ENCODE results near the gene OXCT1. TPM values are rescaled to one million over a fixed set of nuclear protein-coding genes. Genes with fewer than 3 reads are reported as not detected.

OXCT1 gene
- total RNA-seq, 1 experiment from 2014 or later: 42.7 TPM

- Histone ChIP-seq H3K27ac (peak overlapping the region; percentile 92), H3K9me3 (replicated peaks) (no peaks in the 10 kb centered on the region), H3K4me1 (replicated peaks) (peaks cover 35% of the 10 kb centered on the region), H3K36me3 (peaks cover 13% of the 10 kb centered on the region; the same call in 1 of the 2 replicates), H3K4me3 (no peak overlapping the region), H3K27me3 (replicated peaks) (no peaks in the 10 kb centered on the region)
- DNase-seq (ENCODE audit: low read depth in 1 of 2, low spot score in 2 of 2): no peak
Measured at GRCh38 chr5:41795125-41795524, 75.1 kb downstream of the OXCT1 start.

- Histone ChIP-seq H3K27ac (peak overlapping the region; percentile 92), H3K27me3 (replicated peaks) (no peaks in the 10 kb centered on the region), H3K9me3 (replicated peaks) (no peaks in the 10 kb centered on the region), H3K36me3 (peaks cover 13% of the 10 kb centered on the region; the same call in 1 of the 2 replicates), H3K4me3 (no peak overlapping the region), H3K4me1 (replicated peaks) (peaks cover 38% of the 10 kb centered on the region)
- peak; percentile 76 to 84 for DNase-seq (ENCODE audit: low read depth in 1 of 2, low spot score in 2 of 2)
Measured at GRCh38 chr5:41794471-41794870, 75.8 kb downstream of the OXCT1 start.

GRCh38 chr5:41793141-41793770 is 77.0 kb downstream of the OXCT1 start:
- H3K36me3 ChIP-seq: peaks cover 13% of the 10 kb centered on the region; the same call in 1 of the 2 replicates
- peaks cover 49% of the 10 kb centered on the region for H3K4me1 ChIP-seq (replicated peaks)
- peak overlapping the region; percentile 92 for H3K27ac ChIP-seq
- H3K9me3 ChIP-seq (replicated peaks): no peaks in the 10 kb centered on the region
- DNase-seq (ENCODE audit: low read depth in 1 of 2, low spot score in 2 of 2): peak in 1 of 2 experiments; percentile 72
- H3K27me3 ChIP-seq (replicated peaks): no peaks in the 10 kb centered on the region
- H3K4me3 ChIP-seq: no peak overlapping the region

- Histone ChIP-seq H3K4me3 (no peak overlapping the region), H3K36me3 (peaks cover 6% of the 10 kb centered on the region; the same call in 1 of the 2 replicates), H3K27ac (no peak overlapping the region), H3K27me3 (replicated peaks) (no peaks in the 10 kb centered on the region), H3K4me1 (replicated peaks) (peaks cover 51% of the 10 kb centered on the region), H3K9me3 (replicated peaks) (no peaks in the 10 kb centered on the region)
- DNase-seq (ENCODE audit: low read depth in 1 of 2, low spot score in 2 of 2): no peak
Measured at GRCh38 chr5:41790038-41790776, 80.0 kb downstream of the OXCT1 start.

DNA sequence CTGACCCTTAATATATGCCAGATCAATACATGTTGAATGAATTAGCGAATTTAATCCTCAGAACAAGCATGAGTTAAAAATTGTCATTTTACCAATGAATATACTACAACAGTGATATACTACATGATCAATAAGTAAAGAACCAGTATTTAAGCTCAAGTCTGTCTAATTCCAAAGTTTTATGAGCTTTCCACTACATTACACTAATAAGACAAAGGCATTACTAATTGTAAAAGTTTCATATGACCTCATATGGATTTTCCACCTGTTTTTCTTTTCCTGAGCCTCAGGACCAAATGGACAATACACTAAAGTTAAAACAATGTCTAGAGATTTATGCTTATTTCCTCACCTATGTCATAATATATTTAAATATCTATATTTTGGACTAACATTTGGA is 80.8 kb downstream of the OXCT1 start:
- no peak for DNase-seq (ENCODE audit: low read depth in 1 of 2, low spot score in 2 of 2)
- peaks cover 6% of the 10 kb centered on the region; the same call in 1 of the 2 replicates for H3K36me3 ChIP-seq
- H3K4me3 ChIP-seq: no peak overlapping the region
- no peaks in the 10 kb centered on the region for H3K27me3 ChIP-seq (replicated peaks)
- H3K27ac ChIP-seq: 0 out of 2 replicates have a peak overlapping the region, but pooled peaks have one; percentile 9
- peaks cover 43% of the 10 kb centered on the region for H3K4me1 ChIP-seq (replicated peaks)
- H3K9me3 ChIP-seq (replicated peaks): no peaks in the 10 kb centered on the region

DNA sequence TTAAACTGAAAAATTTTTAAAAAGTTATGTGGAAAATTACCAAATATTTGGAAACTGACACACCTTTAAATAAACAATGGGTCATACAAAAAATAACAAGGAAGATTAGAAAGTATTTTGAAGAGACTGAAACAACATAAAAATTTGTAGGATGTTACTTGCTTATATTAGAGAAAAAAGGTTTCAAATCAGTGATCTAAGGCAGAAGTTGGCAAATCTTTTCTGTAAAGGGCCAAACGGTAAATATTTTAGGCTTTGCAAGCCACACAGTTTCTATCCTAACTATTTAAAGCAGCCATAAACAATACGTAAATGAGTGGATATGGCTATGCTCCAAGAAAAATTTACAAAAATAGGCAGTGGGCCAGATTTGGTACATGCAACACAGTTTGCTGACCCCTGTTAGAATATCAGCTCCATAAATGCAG is 81.3 kb downstream of the OXCT1 start:
- Histone ChIP-seq H3K27ac (peak overlapping the region; percentile 9; the same call in 1 of the 2 replicates), H3K36me3 (peaks cover 6% of the 10 kb centered on the region; the same call in 1 of the 2 replicates), H3K27me3 (replicated peaks) (no peaks in the 10 kb centered on the region), H3K4me1 (replicated peaks) (peaks cover 38% of the 10 kb centered on the region), H3K9me3 (replicated peaks) (no peaks in the 10 kb centered on the region), H3K4me3 (no peak overlapping the region)
- peak in 1 of 2 experiments; percentile 44 for DNase-seq (ENCODE audit: low read depth in 1 of 2, low spot score in 2 of 2)

- Histone ChIP-seq H3K9me3 (replicated peaks) (no peaks in the 10 kb centered on the region), H3K4me3 (no peak overlapping the region), H3K4me1 (replicated peaks) (peaks cover 24% of the 10 kb centered on the region), H3K27me3 (replicated peaks) (no peaks in the 10 kb centered on the region), H3K36me3 (0 out of 2 replicates have a peak, but pooled peaks cover 3% of the 10 kb centered on the region), H3K27ac (no peak overlapping the region)
- DNase-seq (ENCODE audit: low read depth in 1 of 2, low spot score in 2 of 2): no peak
Measured at GRCh38 chr5:41787265-41787664, 83.0 kb downstream of the OXCT1 start.

GRCh38 chr5:41785061-41785460 is 85.2 kb downstream of the OXCT1 start:
- Histone ChIP-seq H3K27ac (no peak overlapping the region), H3K4me3 (no peak overlapping the region)
- DNase-seq (ENCODE audit: low read depth in 1 of 2, low spot score in 2 of 2): no peak

DNA sequence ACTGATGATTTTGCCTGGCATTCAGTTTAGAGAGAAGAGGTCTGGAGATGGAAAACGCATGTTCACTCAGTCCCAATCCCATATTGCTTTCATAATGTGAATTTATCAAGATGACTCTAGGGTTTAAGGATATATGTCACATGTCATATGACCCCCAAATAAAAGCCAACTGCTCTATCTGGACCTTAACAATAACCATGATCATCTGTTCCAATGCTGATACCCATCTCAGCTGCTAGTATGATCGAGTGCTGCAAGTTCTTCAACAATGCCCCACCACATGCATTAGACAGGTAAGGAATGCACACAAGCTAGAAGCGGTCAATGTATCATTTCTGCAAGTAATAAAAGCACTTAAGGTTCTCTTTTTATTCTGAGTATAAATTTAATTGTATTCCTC is 91.8 kb downstream of the OXCT1 start:
- Histone ChIP-seq H3K27ac (no peak overlapping the region), H3K4me1 (replicated peaks) (no peaks in the 10 kb centered on the region), H3K4me3 (no peak overlapping the region), H3K36me3 (0 out of 2 replicates have a peak, but pooled peaks cover 6% of the 10 kb centered on the region), H3K9me3 (replicated peaks) (no peaks in the 10 kb centered on the region), H3K27me3 (replicated peaks) (no peaks in the 10 kb centered on the region)
- DNase-seq (ENCODE audit: low read depth in 1 of 2, low spot score in 2 of 2): no peak

More at GRCh38 chr5:41785061-41785460, 85.2 kb downstream of the OXCT1 start:
- Histone ChIP-seq H3K4me1 (replicated peaks) (peaks cover 24% of the 10 kb centered on the region), H3K9me3 (replicated peaks) (no peaks in the 10 kb centered on the region), H3K27me3 (replicated peaks) (no peaks in the 10 kb centered on the region), H3K36me3 (0 out of 2 replicates have a peak, but pooled peaks cover 6% of the 10 kb centered on the region)

DNA sequence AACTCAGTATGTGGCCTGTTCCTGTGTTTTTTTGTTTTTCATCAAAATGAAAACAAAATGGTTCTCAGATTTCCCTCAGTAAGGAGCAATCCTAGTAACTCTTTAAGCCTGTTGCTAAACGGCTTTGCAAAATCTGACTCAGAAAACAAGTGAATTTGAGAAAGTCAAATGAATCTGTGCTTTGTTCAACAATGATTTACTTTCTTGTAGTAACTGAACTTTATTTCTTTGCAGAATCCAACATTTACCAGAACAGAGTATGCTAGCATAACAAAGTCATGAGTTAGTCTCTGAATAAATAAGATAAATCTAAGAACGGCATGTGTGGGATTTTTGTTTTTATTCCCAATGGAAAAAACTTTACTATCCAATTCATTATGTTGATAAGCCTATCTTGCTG is 93.8 kb downstream of the OXCT1 start:
- H3K27me3 ChIP-seq (replicated peaks): no peaks in the 10 kb centered on the region
- H3K9me3 ChIP-seq (replicated peaks): no peaks in the 10 kb centered on the region
- no peak overlapping the region for H3K4me3 ChIP-seq
- H3K36me3 ChIP-seq: 0 out of 2 replicates have a peak, but pooled peaks cover under 1% of the 10 kb centered on the region
- no peaks in the 10 kb centered on the region for H3K4me1 ChIP-seq (replicated peaks)
- no peak for DNase-seq (ENCODE audit: low read depth in 1 of 2, low spot score in 2 of 2)
- no peak overlapping the region for H3K27ac ChIP-seq

DNA sequence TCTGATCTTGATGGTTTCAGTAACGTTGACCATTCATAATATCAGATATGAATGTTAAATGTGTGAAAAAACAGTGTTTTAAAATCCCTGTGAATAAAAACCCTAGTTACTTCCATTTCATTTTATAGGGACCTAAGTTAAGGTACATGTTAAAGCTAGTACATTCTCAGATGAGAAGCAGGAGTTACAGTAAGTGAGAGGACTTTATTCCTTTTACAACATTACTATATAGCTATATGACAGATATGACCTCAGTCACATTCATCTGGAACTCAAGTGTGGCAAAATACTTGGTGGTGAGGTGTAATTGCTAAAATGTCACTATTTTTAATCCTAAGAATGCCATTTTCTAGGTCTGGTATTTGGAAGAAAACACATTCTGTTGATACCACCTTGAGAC is 96.4 kb downstream of the OXCT1 start:
- H3K4me1 ChIP-seq (replicated peaks): no peaks in the 10 kb centered on the region
- H3K4me3 ChIP-seq: no peak overlapping the region
- no peaks in the 10 kb centered on the region for H3K36me3 ChIP-seq
- H3K27ac ChIP-seq: no peak overlapping the region
- H3K27me3 ChIP-seq (replicated peaks): no peaks in the 10 kb centered on the region
- no peak for DNase-seq (ENCODE audit: low read depth in 1 of 2, low spot score in 2 of 2)
- H3K9me3 ChIP-seq (replicated peaks): no peaks in the 10 kb centered on the region

DNA sequence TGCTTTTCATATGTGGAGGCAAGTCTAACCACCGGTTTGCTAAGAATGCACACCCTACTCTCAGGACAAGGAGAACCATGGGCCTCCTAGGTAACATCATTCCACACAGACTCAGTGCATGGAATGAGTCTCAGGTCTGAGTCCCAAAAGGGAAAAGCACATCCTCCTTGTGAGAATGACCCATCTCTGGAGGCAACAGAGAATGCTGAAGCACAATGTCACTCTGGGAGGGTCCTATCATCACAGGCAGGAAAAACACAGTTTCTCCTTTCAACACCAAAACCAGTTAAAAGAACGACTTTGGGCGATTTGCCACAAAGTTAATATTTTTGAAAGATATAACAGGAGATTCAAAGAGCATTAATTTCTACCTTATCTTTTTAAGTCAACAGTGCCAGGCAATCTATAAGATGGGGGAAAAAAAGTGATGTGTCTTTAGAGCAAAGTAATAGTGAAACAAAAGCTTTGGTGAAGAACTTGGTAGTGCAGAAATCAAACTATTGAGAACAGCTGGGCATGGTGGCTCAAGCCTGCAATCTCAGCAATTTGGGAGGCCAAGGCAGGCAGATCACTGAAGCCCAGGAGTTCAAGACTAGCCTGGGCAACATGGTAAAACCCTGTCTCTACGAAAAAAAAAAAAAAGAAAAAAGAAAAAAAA is 97.3 kb downstream of the OXCT1 start:
- DNase-seq (ENCODE audit: low read depth in 1 of 2, low spot score in 2 of 2): no peak
- Histone ChIP-seq H3K4me1 (replicated peaks) (no peaks in the 10 kb centered on the region), H3K9me3 (replicated peaks) (no peaks in the 10 kb centered on the region), H3K27ac (no peak overlapping the region), H3K36me3 (no peaks in the 10 kb centered on the region), H3K4me3 (no peak overlapping the region), H3K27me3 (replicated peaks) (no peaks in the 10 kb centered on the region)

GRCh38 chr5:41772056-41772455 is 98.2 kb downstream of the OXCT1 start:
- no peaks in the 10 kb centered on the region for H3K27me3 ChIP-seq (replicated peaks)
- no peak overlapping the region for H3K4me3 ChIP-seq
- H3K9me3 ChIP-seq (replicated peaks): no peaks in the 10 kb centered on the region
- no peaks in the 10 kb centered on the region for H3K4me1 ChIP-seq (replicated peaks)
- H3K36me3 ChIP-seq: no peaks in the 10 kb centered on the region
- no peak overlapping the region for H3K27ac ChIP-seq
- DNase-seq (ENCODE audit: low read depth in 1 of 2, low spot score in 2 of 2): no peak

GRCh38 chr5:41770799-41771198 is 99.4 kb downstream of the OXCT1 start:
- Histone ChIP-seq H3K9me3 (replicated peaks) (no peaks in the 10 kb centered on the region), H3K27ac (no peak overlapping the region), H3K36me3 (no peaks in the 10 kb centered on the region; the same call in 1 of the 2 replicates), H3K4me1 (replicated peaks) (no peaks in the 10 kb centered on the region), H3K4me3 (no peak overlapping the region), H3K27me3 (replicated peaks) (no peaks in the 10 kb centered on the region)
- DNase-seq (ENCODE audit: low read depth in 1 of 2, low spot score in 2 of 2): no peak

Measured in SJSA1 (cell line).